ENCODE results near the gene RIMKLA.

The RIMKLA gene

GRCh38 chr1:42424201-42424600 is 43.6 kb downstream of the RIMKLA start:
- in situ Hi-C loops (cut with HindIII; ENCODE audit: low sequenced_read_pairs), result no loop called here

DNA sequence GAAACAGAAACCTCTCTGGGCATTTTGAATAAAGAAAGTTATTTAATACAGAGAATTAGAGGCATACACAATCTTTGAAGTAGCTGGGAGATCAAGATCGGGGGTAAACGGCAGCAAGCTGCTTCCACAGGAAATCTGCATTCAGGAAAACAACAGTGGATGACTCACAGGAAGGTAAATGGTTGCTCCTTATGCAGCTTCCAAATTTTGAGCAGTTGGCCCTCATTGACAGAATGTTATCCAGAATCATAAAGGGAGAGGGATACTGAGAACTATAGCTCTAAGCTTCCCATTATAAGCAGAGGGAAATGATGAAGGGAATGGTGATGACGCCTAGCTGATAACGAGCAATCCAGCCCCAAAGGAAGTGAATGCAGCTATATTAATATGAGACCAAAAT is 46.6 kb downstream of the RIMKLA start:
- in situ Hi-C loops (cut with HindIII; ENCODE audit: low sequenced_read_pairs), result no loop called here

- in situ Hi-C loops (cut with HindIII; ENCODE audit: low sequenced_read_pairs), result no loop called here
Observed at GRCh38 chr1:42429603-42430002, 49.0 kb downstream of the RIMKLA start.

GRCh38 chr1:42430286-42431135 is 49.9 kb downstream of the RIMKLA start:
- in situ Hi-C loops (cut with HindIII; ENCODE audit: low sequenced_read_pairs), result no loop called here

DNA sequence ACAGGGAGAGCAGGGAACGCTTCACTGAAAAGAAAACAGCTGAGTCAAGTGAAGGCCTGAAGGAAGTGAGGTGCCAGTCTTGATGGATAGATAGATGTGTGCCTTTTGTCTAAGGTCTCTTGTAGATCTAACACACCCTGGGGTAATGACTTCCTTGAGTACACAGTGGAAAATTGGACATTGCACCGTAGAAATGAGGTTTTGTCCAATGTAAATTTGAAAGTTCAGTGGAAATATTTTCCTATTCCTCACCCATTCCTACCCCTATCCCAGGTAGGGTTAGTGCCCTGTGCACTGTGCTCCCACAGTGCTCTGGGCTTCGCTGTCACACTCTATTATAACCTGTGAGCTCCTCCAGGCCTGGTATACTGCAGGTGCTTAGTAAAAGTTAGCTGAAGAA is 50.9 kb downstream of the RIMKLA start:
- in situ Hi-C loops (cut with HindIII; ENCODE audit: low sequenced_read_pairs), result no loop called here

- in situ Hi-C loops (cut with HindIII; ENCODE audit: low sequenced_read_pairs), result no loop called here
Observed at GRCh38 chr1:42432714-42433113, 52.1 kb downstream of the RIMKLA start.

GRCh38 chr1:42433369-42433768 is 52.8 kb downstream of the RIMKLA start:
- in situ Hi-C loops (cut with HindIII; ENCODE audit: low sequenced_read_pairs), result no loop called here

GRCh38 chr1:42434340-42434739 is 53.7 kb downstream of the RIMKLA start:
- in situ Hi-C loops (cut with HindIII; ENCODE audit: low sequenced_read_pairs), result no loop called here

DNA sequence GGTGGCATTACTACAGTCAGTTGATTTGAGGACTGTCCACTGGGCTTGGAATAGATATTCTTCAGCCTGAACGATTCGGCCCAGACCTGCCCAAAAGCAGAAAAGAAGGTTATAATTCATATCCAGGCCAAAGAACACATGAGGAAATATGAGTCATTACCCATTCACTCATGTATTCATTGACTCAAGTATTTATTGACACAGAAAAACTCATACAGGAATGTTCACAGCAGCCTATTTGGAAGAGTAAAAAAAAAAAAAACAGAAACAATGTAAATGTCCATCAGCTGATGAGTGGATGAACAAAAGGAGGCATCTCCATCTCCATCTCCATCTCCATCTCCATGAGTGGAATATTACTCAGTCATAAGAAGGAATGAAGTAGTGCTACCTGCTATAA is 59.3 kb downstream of the RIMKLA start:
- in situ Hi-C loops (cut with HindIII; ENCODE audit: low sequenced_read_pairs), result loop anchor here (5.0 kb wide), 1 partner anchor 48 kb away; no protein-coding TSS in a partner anchor

- in situ Hi-C loops (cut with HindIII; ENCODE audit: low sequenced_read_pairs), result loop anchor here (5.0 kb wide), 1 partner anchor 50 kb away; no protein-coding TSS in a partner anchor
Observed at GRCh38 chr1:42442662-42443061, 62.1 kb downstream of the RIMKLA start.

DNA sequence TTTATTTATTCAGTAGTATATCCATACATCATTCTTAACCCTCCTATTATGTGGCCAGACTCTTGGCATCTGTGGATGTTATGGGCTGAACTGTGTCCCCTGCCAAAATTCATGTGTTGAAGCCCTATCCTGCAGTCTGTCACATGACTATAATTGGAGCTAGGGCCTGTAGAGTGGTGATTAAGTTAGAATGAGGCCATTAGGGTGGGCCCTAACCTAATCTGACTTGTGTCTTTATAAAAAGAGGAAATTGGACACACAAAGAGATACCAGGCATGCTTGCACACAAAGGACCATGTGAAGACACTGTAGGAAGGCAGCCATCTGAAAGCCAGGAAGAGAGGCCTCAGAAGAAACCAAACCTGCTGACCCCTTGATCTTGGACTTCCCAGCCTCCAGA is 68.7 kb downstream of the RIMKLA start:
- in situ Hi-C loops (cut with HindIII; ENCODE audit: low sequenced_read_pairs), result no loop called here

- in situ Hi-C loops (cut with HindIII; ENCODE audit: low sequenced_read_pairs), result no loop called here
Observed at GRCh38 chr1:42450061-42450460, 69.5 kb downstream of the RIMKLA start.

- in situ Hi-C loops (cut with HindIII; ENCODE audit: low sequenced_read_pairs), result no loop called here
Observed at GRCh38 chr1:42453386-42453785, 72.8 kb downstream of the RIMKLA start.

GRCh38 chr1:42454403-42454802 is 73.8 kb downstream of the RIMKLA start:
- in situ Hi-C loops (cut with HindIII; ENCODE audit: low sequenced_read_pairs), result no loop called here

- in situ Hi-C loops (cut with HindIII; ENCODE audit: low sequenced_read_pairs), result no loop called here
Observed at GRCh38 chr1:42456010-42456753, 75.6 kb downstream of the RIMKLA start, which contains the start of the genes PPCS and ZMYND12. TSS of gene PPCS (plus strand) at chr1:42456543. CDS start at chr1:42456566, 23 bp downstream. TSS of gene ZMYND12 (minus strand) at chr1:42456022. CDS start at chr1:42455997, 25 bp downstream.

DNA sequence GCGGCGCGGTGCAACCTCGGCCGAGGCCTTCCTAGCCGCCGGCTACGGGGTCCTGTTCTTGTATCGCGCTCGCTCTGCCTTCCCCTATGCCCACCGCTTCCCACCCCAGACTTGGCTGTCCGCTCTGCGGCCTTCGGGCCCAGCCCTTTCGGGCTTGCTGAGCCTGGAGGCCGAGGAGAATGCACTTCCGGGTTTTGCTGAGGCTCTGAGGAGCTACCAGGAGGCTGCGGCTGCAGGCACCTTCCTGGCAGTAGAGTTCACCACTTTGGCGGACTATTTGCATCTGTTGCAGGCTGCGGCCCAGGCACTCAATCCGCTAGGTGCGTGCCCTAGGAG is 76.1 kb downstream of the RIMKLA start:
- in situ Hi-C loops (cut with HindIII; ENCODE audit: low sequenced_read_pairs), result no loop called here

DNA sequence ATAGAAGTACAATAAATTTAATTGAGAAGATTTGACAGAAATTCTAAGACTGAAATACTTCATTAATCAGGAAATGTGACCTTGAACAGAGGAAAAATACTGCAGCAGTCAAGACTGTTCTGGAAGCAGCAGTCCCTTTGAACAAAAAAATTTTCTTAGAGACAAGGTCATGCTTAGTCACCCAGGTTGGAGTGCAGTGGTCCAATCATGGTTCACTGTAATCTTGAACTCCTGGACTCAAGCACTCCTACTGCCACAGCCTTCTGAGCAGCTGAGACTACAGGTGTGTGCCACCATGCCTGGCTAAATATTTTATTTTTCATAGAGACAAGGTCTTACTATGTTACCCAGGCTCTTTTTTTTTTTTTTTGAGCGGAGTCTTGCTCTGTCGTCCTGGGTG is 80.6 kb downstream of the RIMKLA start:
- in situ Hi-C loops (cut with HindIII; ENCODE audit: low sequenced_read_pairs), result no loop called here

- in situ Hi-C loops (cut with HindIII; ENCODE audit: low sequenced_read_pairs), result no loop called here
Observed at GRCh38 chr1:42462828-42463763, 82.5 kb downstream of the RIMKLA start, which contains the start of gene CCDC30. TSS of gene CCDC30 (plus strand) at chr1:42463286. CDS start at chr1:42480552, 17,266 bp downstream.

- in situ Hi-C loops (cut with HindIII; ENCODE audit: low sequenced_read_pairs), result no loop called here
Observed at GRCh38 chr1:42463921-42464320, 83.3 kb downstream of the RIMKLA start.

GRCh38 chr1:42466030-42466429 is 85.4 kb downstream of the RIMKLA start:
- in situ Hi-C loops (cut with HindIII; ENCODE audit: low sequenced_read_pairs), result no loop called here

DNA sequence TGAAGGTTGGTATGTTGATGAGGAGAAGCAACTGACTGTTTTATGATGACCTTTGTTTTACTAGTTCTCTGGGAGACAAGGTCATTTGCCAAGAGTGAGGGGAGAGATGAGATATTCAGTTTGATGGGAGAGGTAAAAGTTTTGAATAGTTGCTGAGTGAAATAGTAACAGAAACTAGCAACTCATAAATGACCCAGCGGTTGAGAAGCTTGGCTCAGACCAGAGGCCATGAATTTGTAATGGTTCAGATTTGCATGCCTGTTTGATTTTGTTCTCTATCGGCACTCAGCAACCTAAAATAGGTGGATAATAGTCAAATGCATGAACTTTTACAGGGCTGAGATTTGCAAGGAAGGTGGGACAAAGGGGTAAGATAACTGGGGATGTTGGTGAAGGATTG is 89.1 kb downstream of the RIMKLA start:
- in situ Hi-C loops (cut with HindIII; ENCODE audit: low sequenced_read_pairs), result no loop called here
